Cardiac muscle cell (in vitro differentiated cells and primary cell): ENCODE results near the gene MAGED2. TPM values are rescaled to one million over a fixed set of nuclear protein-coding genes. Genes with fewer than 3 reads are reported as not detected.
"Not testable (repeated sequence)": the region's sequence is repeated elsewhere in the genome, so short reads cannot be mapped to it uniquely, and the experiment has no call there.

ENCODE experiments used
- DNase-seq, 2 donors: peaks; one replicate each; pipeline versions ENCODE4 v3.0.0 to v3.0.0-alpha.2; 2010 to 2017; ENCODE audit warnings: low read depth in 1 of 2, low spot score in 1 of 2
- H3K27ac ChIP-seq: fragments of 200-600 bp; sonication (generic); 2 replicates; pipeline ENCODE4 v1.5.1; 2016
- H3K27me3 ChIP-seq: fragments of 200-600 bp; sonication (generic); 2 replicates; pipeline ENCODE4 v1.6.0; 2016; ENCODE audit warnings: control low read depth
- H3K36me3 ChIP-seq: fragments of 200-600 bp; sonication (generic); 2 replicates; pipeline ENCODE4 v1.5.1; 2016; ENCODE audit warnings: control low read depth
- H3K4me1 ChIP-seq: fragments of 200-600 bp; sonication (generic); 2 replicates; pipeline ENCODE4 v1.8.1; 2017; ENCODE audit warnings: low read depth, mild to moderate bottlenecking, mixed run types
- H3K4me3 ChIP-seq: fragments of 200-600 bp; sonication (generic); 2 replicates; pipeline ENCODE4 v1.5.1; 2016; ENCODE audit warnings: mild to moderate bottlenecking
- H3K9me3 ChIP-seq: fragments of 200-600 bp; sonication (generic); 2 replicates; pipeline ENCODE4 v1.5.1; 2017; ENCODE audit warnings: low read depth, mild to moderate bottlenecking, control low read depth
- CTCF ChIP-seq: IDR thresholded peaks from 2 replicates; pipeline ENCODE4 v1.5.1; 2012; ENCODE audit warnings: low read depth, mild to moderate bottlenecking, low read length
- polyA plus RNA-seq: library from polyadenylated mRNA; unstranded; fragments of >200 nt; fragmentation: Nextera tagmentation; extraction: Ambion mirVana; gene quantifications from 2 replicates; pipeline ENCODE4 v1.2.1, GENCODE V29; 2016
- total RNA-seq: library from RNA; depleted of rRNA; stranded (reverse); fragments of >200 nt; gene quantifications from 2 replicates; pipeline ENCODE4 v1.2.3, GENCODE V29; 2016

Gene MAGED2
- total and polyA plus RNA-seq, 2 experiments from 2014 or later, result 778 to 1,145 TPM

GRCh38 chrX:54826598-54826997, 19.1 kb downstream of the MAGED2 start:
- no peak overlapping the region for H3K27ac ChIP-seq
- H3K9me3 ChIP-seq, result no peaks in the 10 kb centered on the region
- no peak for TF ChIP-seq CTCF
- no peaks in the 10 kb centered on the region for H3K4me1 ChIP-seq
- no peak for DNase-seq
- no peaks in the 10 kb centered on the region for H3K36me3 ChIP-seq
- no peaks in the 10 kb centered on the region for H3K27me3 ChIP-seq
- no peak overlapping the region for H3K4me3 ChIP-seq

GRCh38 chrX:54838583-54838982, 31.0 kb downstream of the MAGED2 start:
- Histone ChIP-seq H3K36me3 (no peaks in the 10 kb centered on the region), H3K27ac (no peak overlapping the region), H3K4me1 (no peaks in the 10 kb centered on the region), H3K4me3 (no peak overlapping the region), H3K9me3 (no peaks in the 10 kb centered on the region), H3K27me3 (no peaks in the 10 kb centered on the region)
- no peak for TF ChIP-seq CTCF
- no peak for DNase-seq

- not testable (repeated sequence) for H3K4me1 ChIP-seq, H3K27me3 ChIP-seq, H3K4me3 ChIP-seq, H3K36me3 ChIP-seq, H3K9me3 ChIP-seq
- peak overlapping the region; percentile 90 for H3K27ac ChIP-seq
- peak; percentile 19 to 34 for DNase-seq
Observed at GRCh38 chrX:54841184-54841874, 33.8 kb downstream of the MAGED2 start.

GRCh38 chrX:54842607-54843006, 35.1 kb downstream of the MAGED2 start:
- no peaks in the 10 kb centered on the region for H3K36me3 ChIP-seq
- no peak for DNase-seq
- H3K4me3 ChIP-seq, result no peak overlapping the region
- H3K9me3 ChIP-seq, result no peaks in the 10 kb centered on the region
- no peaks in the 10 kb centered on the region for H3K27me3 ChIP-seq
- no peak for TF ChIP-seq CTCF
- no peaks in the 10 kb centered on the region for H3K4me1 ChIP-seq
- no peak overlapping the region for H3K27ac ChIP-seq

GRCh38 chrX:54843050-54843449, 35.5 kb downstream of the MAGED2 start:
- Histone ChIP-seq H3K27ac (no peak overlapping the region), H3K9me3 (no peaks in the 10 kb centered on the region), H3K27me3 (no peaks in the 10 kb centered on the region), H3K4me3 (no peak overlapping the region), H3K36me3 (no peaks in the 10 kb centered on the region), H3K4me1 (no peaks in the 10 kb centered on the region)
- no peak for TF ChIP-seq CTCF
- DNase-seq, result no peak

- not testable (repeated sequence) for H3K9me3 ChIP-seq, H3K27me3 ChIP-seq, H3K4me3 ChIP-seq, H3K36me3 ChIP-seq, DNase-seq, H3K4me1 ChIP-seq, H3K27ac ChIP-seq
Observed at GRCh38 chrX:54847700-54848099, 40.2 kb downstream of the MAGED2 start.
